ENCODE data around the gene ZNF436.

DNA sequence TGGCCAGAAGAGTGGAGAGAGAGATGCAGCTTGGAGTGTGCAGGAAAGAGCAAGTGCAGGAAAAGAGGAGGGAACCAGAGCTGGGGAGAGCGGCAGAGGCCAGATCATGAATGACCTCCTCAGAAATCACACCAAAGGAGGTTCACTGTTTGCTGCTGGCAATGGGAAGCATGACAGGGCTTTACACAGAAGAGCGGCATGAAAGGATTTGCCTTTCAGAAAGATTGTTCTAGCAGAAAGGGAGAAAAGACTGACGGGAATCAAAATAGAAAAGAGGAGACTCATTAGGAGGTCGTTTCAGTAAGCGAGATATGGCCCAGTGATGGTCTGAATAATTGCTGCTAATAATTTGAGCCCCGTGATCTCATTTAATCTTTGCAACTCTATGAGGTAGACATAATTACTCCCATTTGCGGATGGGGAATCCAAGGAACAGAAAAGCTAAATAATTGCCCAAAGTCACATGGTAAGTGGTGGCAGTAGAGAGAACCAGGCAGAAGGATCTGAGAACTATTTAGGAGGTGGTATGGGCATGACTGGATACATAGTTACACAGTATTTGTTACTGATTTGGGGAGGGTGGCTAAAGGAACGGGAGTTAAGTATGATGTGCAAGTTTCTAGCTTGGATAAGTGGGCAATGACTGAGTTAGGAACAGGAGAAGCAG lies 13.0 kb downstream of the ZNF436 start:
- TF ChIP-seq EZH2phosphoT487 (IDR thresholded peaks at IDR 0.05; ENCODE audit: insufficient read depth, low read depth) (no peak), EZH2 (IDR thresholded peaks at IDR 0.05; ENCODE audit: insufficient read depth, poor library complexity, severe bottlenecking) (no peak)
